PC-3 (cell line): ENCODE data around the gene ATF7. TPM values are rescaled to one million over a fixed set of nuclear protein-coding genes. Genes with fewer than 3 reads are reported as not detected.

Source experiments
- ATAC-seq: fragments of 200-7000 bp; cut with Tn5 transposase; 2 replicates; pipeline ENCODE4 v1.9.1; 2020; ENCODE audit warnings: mild to moderate bottlenecking, moderate library complexity
- BruUV-seq: library from RNA; stranded (reverse); fragments of 400-500 nt; replicated peaks from 2 replicates; lab custom pipeline; 2021; lab: Mats Ljungman, UMichigan
- CTCF ChIA-PET: fragments of 300-600 bp; sonication (Branson Sonifier 250); formaldehyde crosslinking; loops from one replicate; lab custom pipeline; 2022; ENCODE audit warnings: antibody characterized with exemption; lab: Charles Lee
- POLR2A ChIA-PET: fragments of 300-600 bp; sonication (Branson Sonifier 250); formaldehyde crosslinking; loops from one replicate; lab custom pipeline; 2022; ENCODE audit warnings: antibody characterized with exemption; ENCODE audit not compliant: unreplicated experiment; lab: Charles Lee
- DNase-seq: peaks from one replicate; pipeline ENCODE4 v3.0.0-alpha.2; 2015
- H2AFZ ChIP-seq: fragments of 300-600 bp; sonication (generic); 2 replicates; pipeline ENCODE4 v1.6.0; 2016; ENCODE audit warnings: antibody characterized with exemption, low read length
- H3F3A ChIP-seq: fragments of 300-600 bp; sonication (generic); one replicate; pipeline ENCODE4 v1.6.0; 2017; ENCODE audit warnings: antibody characterized with exemption, low read length, control low read depth, mild to moderate bottlenecking; ENCODE audit not compliant: unreplicated experiment
- H3K27ac ChIP-seq: fragments of 300-600 bp; sonication (generic); 2 replicates; pipeline ENCODE4 v1.5.1; 2016; ENCODE audit warnings: mild to moderate bottlenecking, low read length
- H3K27me3 ChIP-seq: fragments of 300-600 bp; sonication (generic); 2 replicates; pipeline ENCODE4 v1.6.1; 2016; ENCODE audit warnings: low read length, mixed read lengths
- H3K36me3 ChIP-seq: fragments of 300-600 bp; sonication (generic); 2 replicates; pipeline ENCODE4 v1.6.1; 2016; ENCODE audit warnings: low read depth, mixed run types, low read length, mixed read lengths
- H3K4me1 ChIP-seq: fragments of 300-600 bp; sonication (generic); 2 replicates; pipeline ENCODE4 v1.5.1; 2016; ENCODE audit warnings: low read length; ENCODE audit not compliant: insufficient read depth
- H3K4me2 ChIP-seq: fragments of 300-600 bp; sonication (generic); 2 replicates; pipeline ENCODE4 v1.6.0; 2016; ENCODE audit warnings: low read length
- H3K4me3 ChIP-seq: fragments of 300-600 bp; sonication (generic); 2 replicates; pipeline ENCODE4 v1.5.1; 2016; ENCODE audit warnings: mild to moderate bottlenecking, low read length, mixed read lengths
- H3K79me2 ChIP-seq: fragments of 300-600 bp; sonication (generic); 2 replicates; pipeline ENCODE4 v1.6.1; 2017; ENCODE audit warnings: low read length, mixed read lengths
- H3K9ac ChIP-seq: fragments of 300-600 bp; sonication (generic); 2 replicates; pipeline ENCODE4 v1.6.0; 2016; ENCODE audit warnings: mild to moderate bottlenecking, low read length
- H3K9me2 ChIP-seq: fragments of 300-600 bp; sonication (generic); replicated peaks from 2 replicates; pipeline ENCODE4 v1.6.1; 2016; ENCODE audit warnings: mixed run types, low read length, mixed read lengths
- H3K9me3 ChIP-seq: fragments of 300-600 bp; sonication (generic); 2 replicates; pipeline ENCODE4 v1.6.1; 2016; ENCODE audit warnings: low read length, mixed read lengths
- H4K20me1 ChIP-seq: fragments of 300-600 bp; sonication (generic); 2 replicates; pipeline ENCODE4 v1.6.1; 2016; ENCODE audit warnings: low read length, mixed read lengths
- EZH2 ChIP-seq: fragments of 300-600 bp; sonication (generic); IDR thresholded peaks from one replicate; pipeline ENCODE4 v1.6.1; 2017; ENCODE audit warnings: antibody characterized with exemption, mild to moderate bottlenecking, low read length; ENCODE audit not compliant: unreplicated experiment
- EZH2phosphoT487 ChIP-seq: fragments of 300-600 bp; sonication (generic); IDR thresholded peaks from 2 replicates; pipeline ENCODE4 v1.6.1; 2018; ENCODE audit warnings: mild to moderate bottlenecking, antibody characterized with exemption, low read length, borderline replicate concordance
- intact Hi-C: fragments of 100-400 bp; cut with micrococcal nuclease; formaldehyde crosslinking; loops from 2 replicates; pipeline ENCODE4 v1.9.0; 2023
- total RNA-seq: library from RNA; depleted of rRNA; stranded (reverse); fragments of >200 nt; gene quantifications from 2 replicates; pipeline ENCODE4 v1.2.3, GENCODE V29; 2014
- TF ChIP-seq, protein P1 (sequence below): fragments of 300-600 bp; sonication (generic); conservative IDR thresholded peaks from 2 replicates; pipeline ENCODE4 v1.5.1; 2017; ENCODE audit warnings: antibody characterized with exemption, low read depth, mild to moderate bottlenecking, low read length

Gene ATF7
- total RNA-seq, 1 experiment from 2014 or later: 7.9 TPM

DNA sequence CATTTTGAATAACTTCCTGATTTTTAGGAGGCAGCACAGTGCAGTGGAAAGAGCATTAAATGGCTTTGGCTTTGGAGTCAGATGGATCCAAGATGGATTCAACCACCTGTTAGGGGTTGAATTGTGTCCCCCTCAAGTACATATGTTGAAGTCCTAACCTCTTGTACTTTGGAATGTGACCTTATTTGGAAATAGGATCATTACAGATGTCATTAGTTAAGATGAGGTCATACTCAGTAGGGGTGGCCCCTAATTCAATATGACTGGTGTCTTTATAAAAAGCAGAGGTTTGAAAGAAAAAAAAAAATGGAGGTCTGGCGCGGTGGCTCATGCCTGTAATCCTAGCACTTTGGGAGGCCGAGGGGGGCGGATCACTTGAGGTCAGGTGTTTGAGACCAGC lies 30.9 kb upstream of the ATF7 start:
- Histone ChIP-seq H3K79me2 (no peaks in the 10 kb centered on the region), H3K9ac (no peak overlapping the region), H4K20me1 (no peaks in the 10 kb centered on the region), H3K27ac (no peak overlapping the region), H3K36me3 (no peaks in the 10 kb centered on the region), H3K9me2 (no peaks in the 10 kb centered on the region), H3K9me3 (no peaks in the 10 kb centered on the region), H3K27me3 (no peaks in the 10 kb centered on the region), H3K4me3 (no peak overlapping the region), H3F3A (peaks cover 6% of the 10 kb centered on the region), H3K4me2 (no peak overlapping the region), H3K4me1 (peaks cover 22% of the 10 kb centered on the region), H2AFZ (no peak overlapping the region)
- no peak for ATAC-seq
- ChIA-PET POLR2A (no interaction called here), CTCF (no interaction called here)
- no TSS peak for BruUV-seq
- DNase-seq: no peak
- TF ChIP-seq EZH2phosphoT487 (no peak), EZH2 (no peak)
- TF ChIP-seq, protein P1, sequence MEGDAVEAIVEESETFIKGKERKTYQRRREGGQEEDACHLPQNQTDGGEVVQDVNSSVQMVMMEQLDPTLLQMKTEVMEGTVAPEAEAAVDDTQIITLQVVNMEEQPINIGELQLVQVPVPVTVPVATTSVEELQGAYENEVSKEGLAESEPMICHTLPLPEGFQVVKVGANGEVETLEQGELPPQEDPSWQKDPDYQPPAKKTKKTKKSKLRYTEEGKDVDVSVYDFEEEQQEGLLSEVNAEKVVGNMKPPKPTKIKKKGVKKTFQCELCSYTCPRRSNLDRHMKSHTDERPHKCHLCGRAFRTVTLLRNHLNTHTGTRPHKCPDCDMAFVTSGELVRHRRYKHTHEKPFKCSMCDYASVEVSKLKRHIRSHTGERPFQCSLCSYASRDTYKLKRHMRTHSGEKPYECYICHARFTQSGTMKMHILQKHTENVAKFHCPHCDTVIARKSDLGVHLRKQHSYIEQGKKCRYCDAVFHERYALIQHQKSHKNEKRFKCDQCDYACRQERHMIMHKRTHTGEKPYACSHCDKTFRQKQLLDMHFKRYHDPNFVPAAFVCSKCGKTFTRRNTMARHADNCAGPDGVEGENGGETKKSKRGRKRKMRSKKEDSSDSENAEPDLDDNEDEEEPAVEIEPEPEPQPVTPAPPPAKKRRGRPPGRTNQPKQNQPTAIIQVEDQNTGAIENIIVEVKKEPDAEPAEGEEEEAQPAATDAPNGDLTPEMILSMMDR: no peak
- intact Hi-C loops: no loop called here

DNA sequence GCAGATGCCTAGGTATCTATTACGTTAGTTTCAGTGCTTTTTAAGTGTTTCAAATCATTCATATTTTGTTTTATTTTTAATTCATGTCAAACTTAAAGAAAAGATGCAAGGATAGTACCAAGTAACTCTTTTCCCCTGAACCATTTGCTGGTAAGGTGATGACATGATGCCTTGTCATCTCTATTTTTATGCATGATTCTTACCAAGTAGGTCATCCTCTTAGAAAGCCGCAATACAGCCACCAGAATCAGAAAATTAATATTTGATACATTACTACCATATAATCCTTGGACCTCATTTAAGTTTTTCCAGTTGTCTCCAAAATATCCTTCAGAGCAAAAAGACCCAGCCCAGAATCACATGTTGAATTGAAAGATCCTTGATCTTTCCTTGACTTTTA lies 27.4 kb upstream of the ATF7 start:
- H3K9me3 ChIP-seq: no peaks in the 10 kb centered on the region

DNA sequence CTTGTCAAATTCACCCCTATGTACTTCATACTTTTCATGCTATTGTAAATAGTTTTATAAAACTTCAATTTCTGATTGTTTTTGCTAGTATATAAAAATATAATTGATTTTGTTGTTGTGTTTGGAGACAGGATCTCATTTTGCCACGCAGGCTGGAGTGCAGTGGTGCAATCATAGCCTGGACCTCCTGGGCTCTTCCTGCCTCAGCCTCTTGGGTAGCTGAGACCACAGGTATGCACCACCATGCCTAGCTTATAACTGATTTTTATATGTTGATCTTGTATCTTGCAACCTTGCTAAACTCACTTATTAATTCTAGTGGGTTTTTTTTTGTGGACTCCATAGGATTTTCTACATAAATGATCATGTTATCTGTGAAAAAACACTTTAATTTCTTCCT lies 26.2 kb upstream of the ATF7 start:
- Histone ChIP-seq H3F3A (no peaks in the 10 kb centered on the region), H3K36me3 (no peaks in the 10 kb centered on the region), H3K4me3 (no peak overlapping the region), H3K79me2 (no peaks in the 10 kb centered on the region), H3K9ac (no peak overlapping the region), H3K9me3 (no peaks in the 10 kb centered on the region), H3K27me3 (no peaks in the 10 kb centered on the region), H3K27ac (no peak overlapping the region), H3K4me1 (no peaks in the 10 kb centered on the region), H2AFZ (no peak overlapping the region), H4K20me1 (no peaks in the 10 kb centered on the region), H3K4me2 (no peak overlapping the region), H3K9me2 (no peaks in the 10 kb centered on the region)
- ATAC-seq (no peak), DNase-seq (no peak)
- no TSS peak for BruUV-seq
- no peak for TF ChIP-seq EZH2phosphoT487
- ChIA-PET POLR2A (no interaction called here), CTCF (no interaction called here)
- intact Hi-C loops: no loop called here

More for the DNA sequence above, 27.4 kb upstream of the ATF7 start:
- Histone ChIP-seq H3K9me2 (no peaks in the 10 kb centered on the region), H3K4me3 (no peak overlapping the region), H3K27ac (no peak overlapping the region), H2AFZ (no peak overlapping the region), H3K79me2 (no peaks in the 10 kb centered on the region), H3K4me2 (no peak overlapping the region), H3K9ac (no peak overlapping the region), H4K20me1 (no peaks in the 10 kb centered on the region), H3K4me1 (peaks cover 5% of the 10 kb centered on the region), H3F3A (no peaks in the 10 kb centered on the region), H3K27me3 (no peaks in the 10 kb centered on the region), H3K36me3 (no peaks in the 10 kb centered on the region)
- intact Hi-C loops: no loop called here
- CTCF ChIA-PET: no interaction called here
- ATAC-seq (no peak), DNase-seq (no peak)
- BruUV-seq: no TSS peak
- TF ChIP-seq EZH2 (no peak), EZH2phosphoT487 (no peak)
- TF ChIP-seq, protein P1: no peak
- POLR2A ChIA-PET: no interaction called here
